C4-2B (cell line): ENCODE measurements around the gene PCDH17.

Experiments
- CTCF ChIP-seq: fragments of 450-650 bp; conservative IDR thresholded peaks from 2 replicates; pipeline ENCODE4 v1.5.1; 2017; ENCODE audit warnings: mild to moderate bottlenecking
- ZFX ChIP-seq: fragments of 450-650 bp; IDR thresholded peaks from 2 replicates; pipeline ENCODE4 v1.6.1; 2017

- TF ChIP-seq CTCF = no peak
- TF ChIP-seq ZFX = no peak
Measured at GRCh38 chr13:57740719-57741118, 109.2 kb downstream of the PCDH17 start.
